GM12878 (cell line): ENCODE data around the gene MUC13. TPM values are rescaled to one million over a fixed set of nuclear protein-coding genes. Genes with fewer than 3 reads are reported as not detected.
A peak's percentile ranks its signal among the peaks of the same experiment; 100 is the strongest.

Experiments
- ATAC-seq: fragments of 200-7000 bp; cut with Tn5 transposase; 3 replicates; pipeline ENCODE4 v1.9.1; 2020; ENCODE audit warnings: mild to moderate bottlenecking, moderate library complexity
- BruUV-seq: library from RNA; stranded (reverse); fragments of 400-500 nt; replicated peaks from 2 replicates; lab custom pipeline; 2021; lab: Mats Ljungman, UMichigan
- CTCF ChIA-PET: fragments of 300-600 bp; sonication (Branson Sonifier 250); formaldehyde crosslinking; extraction: SDS; loops from one replicate; lab custom pipeline; 2021; ENCODE audit warnings: inconsistent platforms; lab: Yijun Ruan, JAX
- POLR2A ChIA-PET: fragments of 350-600 bp; formaldehyde crosslinking; extraction: SDS; loops from one replicate; lab custom pipeline; 2021; ENCODE audit warnings: inconsistent platforms; lab: Charles Lee
- RAD21 ChIA-PET: fragments of 300-600 bp; sonication (Branson Sonifier 250); formaldehyde crosslinking; loops from one replicate; lab custom pipeline; 2023; ENCODE audit warnings: antibody characterized with exemption; ENCODE audit not compliant: unreplicated experiment; lab: Charles Lee
- SMC1A ChIA-PET: fragments of 300-600 bp; sonication (Branson Sonifier 250); formaldehyde crosslinking; loops from one replicate; lab custom pipeline; 2023; ENCODE audit not compliant: unreplicated experiment, uncharacterized antibody; lab: Charles Lee
- DNase-seq: peaks from one replicate; pipeline ENCODE4 v3.0.0-alpha.2; 2011; ENCODE audit warnings: low read depth, low spot score
- FAIRE-seq: peaks from 3 replicates; lab custom pipeline; 2011; peaks lifted over from hg19 to GRCh38; lab: Jason Lieb, UNC
- H2AFZ ChIP-seq: 2 replicates; pipeline ENCODE4 v1.6.0; 2011; ENCODE audit warnings: low read depth, low read length, control low read depth; ENCODE audit not compliant: control insufficient read depth
- H3K27ac ChIP-seq: 2 replicates; pipeline ENCODE4 v1.5.1; 2011; ENCODE audit warnings: control low read depth; ENCODE audit not compliant: control insufficient read depth, insufficient read depth
- H3K27me3 ChIP-seq, 2 experiments: replicated peaks in 1 of 2; 2 replicates each; pipeline versions ENCODE4 v1.6.0 to v1.6.1; 2011; ENCODE audit warnings: low read length in 1 of 2; ENCODE audit not compliant: control insufficient read depth in 2 of 2, insufficient read depth in 2 of 2
- H3K36me3 ChIP-seq, 2 experiments: 2 replicates each; pipeline ENCODE4 v1.5.1; 2011; ENCODE audit warnings: low read length in 1 of 2; ENCODE audit not compliant: control insufficient read depth in 2 of 2, insufficient read depth in 2 of 2
- H3K4me1 ChIP-seq: 2 replicates; pipeline ENCODE4 v1.6.1; 2011; ENCODE audit warnings: mild to moderate bottlenecking, low read length, moderate library complexity, mixed read lengths; ENCODE audit not compliant: control insufficient read depth, insufficient read depth
- H3K4me2 ChIP-seq: 2 replicates; pipeline ENCODE4 v1.6.0; 2011; ENCODE audit warnings: control low read depth; ENCODE audit not compliant: control insufficient read depth, insufficient read depth
- H3K4me3 ChIP-seq: fragments of 200-600 bp; sonication (generic); 2 replicates; pipeline ENCODE4 v1.5.1; 2016
- H3K79me2 ChIP-seq: 2 replicates; pipeline ENCODE4 v1.6.0; 2011; ENCODE audit warnings: low read length; ENCODE audit not compliant: control insufficient read depth, insufficient read depth
- H3K9ac ChIP-seq: 2 replicates; pipeline ENCODE4 v1.8.0; 2011; ENCODE audit warnings: low read length, control low read depth, mixed read lengths; ENCODE audit not compliant: control insufficient read depth, insufficient read depth
- H3K9me3 ChIP-seq: replicated peaks from 3 replicates; pipeline ENCODE4 v1.5.1; 2011; ENCODE audit warnings: mild to moderate bottlenecking, low read length; ENCODE audit not compliant: control insufficient read depth, insufficient read depth
- H4K20me1 ChIP-seq: 2 replicates; pipeline ENCODE4 v1.6.0; 2011; ENCODE audit not compliant: control insufficient read depth, insufficient read depth
- ATF7 ChIP-seq: fragments of 450-650 bp; IDR thresholded peaks from 2 replicates; pipeline ENCODE4 v1.6.1; 2016; ENCODE audit warnings: low read depth, mild to moderate bottlenecking
- EZH2 ChIP-seq: IDR thresholded peaks from 2 replicates; pipeline ENCODE4 v1.6.1; 2012; ENCODE audit warnings: low read depth, mild to moderate bottlenecking, control low read depth, inconsistent platforms, low read length, borderline replicate concordance; ENCODE audit not compliant: control insufficient read depth
- FOS ChIP-seq: IDR thresholded peaks from 3 replicates; pipeline ENCODE4 v1.6.1; 2011; ENCODE audit warnings: borderline replicate concordance; ENCODE audit not compliant: insufficient read length; ENCODE audit errors: extremely low read depth
- IKZF1 ChIP-seq: fragments of 450-650 bp; conservative IDR thresholded peaks from 2 replicates; pipeline ENCODE4 v1.6.1; 2017; ENCODE audit warnings: antibody characterized with exemption, mild to moderate bottlenecking
- MEF2A ChIP-seq: IDR thresholded peaks from 2 replicates; pipeline ENCODE4 v1.6.1; 2011; ENCODE audit warnings: low read depth, mild to moderate bottlenecking, low read length, moderate library complexity; ENCODE audit not compliant: insufficient read depth
- NKRF ChIP-seq: fragments of 450-650 bp; conservative IDR thresholded peaks from 2 replicates; pipeline ENCODE4 v1.6.1; 2017; ENCODE audit warnings: mild to moderate bottlenecking, moderate library complexity
- PAX8 ChIP-seq: fragments of 450-650 bp; IDR thresholded peaks from 2 replicates; pipeline ENCODE4 v1.6.1; 2017; ENCODE audit warnings: mild to moderate bottlenecking, moderate library complexity
- POU2F2 ChIP-seq: IDR thresholded peaks from 3 replicates; pipeline ENCODE4 v1.6.1; 2011; ENCODE audit warnings: low read depth, mild to moderate bottlenecking, low read length, borderline replicate concordance
- STAT1 ChIP-seq: fragments of 450-650 bp; conservative IDR thresholded peaks from 2 replicates; pipeline ENCODE4 v1.6.1; 2014; ENCODE audit warnings: antibody characterized with exemption, mild to moderate bottlenecking
- ZBTB4 ChIP-seq: fragments of 450-650 bp; formaldehyde crosslinking; IDR thresholded peaks from 2 replicates; pipeline ENCODE4 v1.4.0; 2022; ENCODE audit warnings: mild to moderate bottlenecking, moderate library complexity
- ZNF274 ChIP-seq: IDR thresholded peaks from one replicate; pipeline ENCODE4 v1.8.0; 2011; ENCODE audit not compliant: insufficient read length, insufficient read depth
- WGBS: methylation state at CpG from one replicate; pipeline ENCODE4 v1.1.6; 2016; ENCODE audit warnings: low lambda C conversion rate; ENCODE audit not compliant: insufficient replicate concordance, insufficient coverage; ENCODE audit errors: missing lambda C conversion rate; 5-methylcytosine and 5-hydroxymethylcytosine counted together
- in situ Hi-C: fragments of 300-500 bp; cut with MboI; formaldehyde crosslinking; loops from 9 replicates; pipeline ENCODE4 v1.14.3; 2018; ENCODE audit warnings: mixed read lengths
- intact Hi-C: fragments of 100-400 bp; cut with micrococcal nuclease; formaldehyde crosslinking; loops from one replicate; pipeline ENCODE4 v1.14.2; 2022; ENCODE audit not compliant: unreplicated experiment
- polyA plus RNA-seq, 11 experiments: library from polyadenylated mRNA; depleted of rRNA in 4 of 11; unstranded in 6 of 11; stranded (reverse) in 5 of 11; fragments of >200 nt; fragmentation: Nextera tagmentation in 4 of 11; fragmentation: Illumina TruSeq in 1 of 11; extraction: Ambion mirVana in 4 of 11; extraction: Trizol in 1 of 11; gene quantifications; 1 replicate in 1 of 11; 2 replicates in 10 of 11; pipeline versions ENCODE4 v1.2.1 to v1.2.3, GENCODE V29; 2011 to 2016; ENCODE audit warnings: inconsistent platforms in 2 of 11, missing spikeins in 2 of 11, low read depth in 1 of 11
- total RNA-seq, 4 experiments: library from RNA; depleted of rRNA in 3 of 4; stranded (reverse); fragments of >200 nt in 3 of 4; fragmentation: Illumina TruSeq in 1 of 4; extraction: Trizol in 1 of 4; gene quantifications; 2 replicates each; pipeline versions ENCODE4 v1.2.1 to v1.2.3, GENCODE V29; 2013 to 2021

Gene MUC13
- total and polyA plus RNA-seq, 10 of the 15 experiments (the other 5 are each of a cell fraction or from before 2014, with no cell fraction given): 0.27 to 60.1 (median 0.76) TPM

- DNase-seq: no peak
- TSS peak; percentile 16 for BruUV-seq
- POLR2A ChIA-PET: no interaction called here
- Histone ChIP-seq H3K79me2 (no peaks in the 10 kb centered on the region), H3K27me3 (no peaks in the 10 kb centered on the region), H4K20me1 (no peaks in the 10 kb centered on the region), H3K9me3 (no peaks in the 10 kb centered on the region), H3K9ac (no peak overlapping the region), H2AFZ (no peak overlapping the region), H3K4me1 (no peaks in the 10 kb centered on the region), H3K4me2 (no peak overlapping the region), H3K27ac (no peak overlapping the region), H3K36me3 (peaks cover 3 to 16% of the 10 kb centered on the region in 2 experiments), H3K4me3 (no peak overlapping the region)
- FAIRE-seq: no peak
- in situ Hi-C loops (no loop called here), intact Hi-C loops (no loop called here)
- TF ChIP-seq PAX8 (no peak), NKRF (no peak), MEF2A (no peak), ZBTB4 (no peak), POU2F2 (no peak), ATF7 (no peak), IKZF1 (no peak), FOS (no peak), STAT1 (no peak), ZNF274 (no peak), EZH2 (no peak)
- CTCF ChIA-PET: interaction anchor here (0.5 kb wide), 1 partner anchor 170 kb away, joined by 3 read pairs; no protein-coding TSS in a partner anchor
- ATAC-seq: no peak
- RAD21 ChIA-PET: interaction anchor here (1.2 kb wide), 1 partner anchor 35 kb away, joined by 3 read pairs; no protein-coding TSS in a partner anchor
- SMC1A ChIA-PET: no interaction called here
- 98% methylated on average over 18 of the region's 18 CpGs for WGBS
Observed at GRCh38 chr3:124969963-124970722, 35.6 kb upstream of the MUC13 start.
